ENCODE data around the gene KITLG.
"Not testable (repeated sequence)": the region's sequence is repeated elsewhere in the genome, so short reads cannot be mapped to it uniquely, and the experiment has no call there.

The KITLG gene

GRCh38 chr12:88544991-88545980 is 35.0 kb downstream of the KITLG start:
- in situ Hi-C loops (cut with MboI; ENCODE audit: low sequenced_read_pairs): no loop called here

- in situ Hi-C loops (cut with MboI; ENCODE audit: low sequenced_read_pairs): no loop called here
Observed at GRCh38 chr12:88539893-88540292, 40.4 kb downstream of the KITLG start.

GRCh38 chr12:88538697-88539096 is 41.6 kb downstream of the KITLG start:
- in situ Hi-C loops (cut with MboI; ENCODE audit: low sequenced_read_pairs): no loop called here

GRCh38 chr12:88538250-88538649 is 42.0 kb downstream of the KITLG start:
- in situ Hi-C loops (cut with MboI; ENCODE audit: low sequenced_read_pairs): no loop called here

GRCh38 chr12:88530868-88531267 is 49.4 kb downstream of the KITLG start:
- in situ Hi-C loops (cut with MboI; ENCODE audit: low sequenced_read_pairs): no loop called here

- in situ Hi-C loops (cut with MboI; ENCODE audit: low sequenced_read_pairs): no loop called here
Observed at GRCh38 chr12:88529531-88530488, 50.5 kb downstream of the KITLG start.

- in situ Hi-C loops (cut with MboI; ENCODE audit: low sequenced_read_pairs): no loop called here
Observed at GRCh38 chr12:88522961-88523360, 57.3 kb downstream of the KITLG start.

GRCh38 chr12:88520436-88520820 is 59.8 kb downstream of the KITLG start:
- in situ Hi-C loops (cut with MboI; ENCODE audit: low sequenced_read_pairs): no loop called here

GRCh38 chr12:88519802-88520435 is 60.4 kb downstream of the KITLG start:
- in situ Hi-C loops (cut with MboI; ENCODE audit: low sequenced_read_pairs): no loop called here

GRCh38 chr12:88518863-88519403 is 61.3 kb downstream of the KITLG start:
- in situ Hi-C loops (cut with MboI; ENCODE audit: low sequenced_read_pairs): no loop called here

GRCh38 chr12:88516811-88517210 is 63.5 kb downstream of the KITLG start:
- in situ Hi-C loops (cut with MboI; ENCODE audit: low sequenced_read_pairs): no loop called here

- in situ Hi-C loops (cut with MboI; ENCODE audit: low sequenced_read_pairs): no loop called here
Observed at GRCh38 chr12:88510843-88511242, 69.4 kb downstream of the KITLG start.

GRCh38 chr12:88509851-88510250 is 70.4 kb downstream of the KITLG start:
- in situ Hi-C loops (cut with MboI; ENCODE audit: low sequenced_read_pairs): no loop called here

GRCh38 chr12:88509347-88509746 is 70.9 kb downstream of the KITLG start:
- in situ Hi-C loops (cut with MboI; ENCODE audit: low sequenced_read_pairs): no loop called here

GRCh38 chr12:88507851-88508250 is 72.4 kb downstream of the KITLG start:
- in situ Hi-C loops (cut with MboI; ENCODE audit: low sequenced_read_pairs): not testable (repeated sequence)

GRCh38 chr12:88507270-88507669 is 73.0 kb downstream of the KITLG start:
- in situ Hi-C loops (cut with MboI; ENCODE audit: low sequenced_read_pairs): no loop called here

GRCh38 chr12:88505696-88506095 is 74.6 kb downstream of the KITLG start:
- in situ Hi-C loops (cut with MboI; ENCODE audit: low sequenced_read_pairs): no loop called here

GRCh38 chr12:88503281-88503703 is 77.0 kb downstream of the KITLG start:
- in situ Hi-C loops (cut with MboI; ENCODE audit: low sequenced_read_pairs): no loop called here

GRCh38 chr12:88501972-88502938 is 78.0 kb downstream of the KITLG start:
- in situ Hi-C loops (cut with MboI; ENCODE audit: low sequenced_read_pairs): no loop called here
